Trophoblast cell (in vitro differentiated cells and primary cell): ENCODE results near the gene IHH.
A peak's percentile ranks its signal among the peaks of the same experiment; 100 is the strongest.

Experiments used
- DNase-seq, 2 donors: peaks; one replicate each; pipeline ENCODE4 v3.0.0-alpha.2; 2016
- H2AFZ ChIP-seq: 2 replicates; pipeline ENCODE4 v1.6.1; 2013; ENCODE audit warnings: low read length, moderate library complexity, mild to moderate bottlenecking; ENCODE audit not compliant: insufficient read depth, poor library complexity
- H2AK5ac ChIP-seq: 2 replicates; pipeline ENCODE4 v1.6.1; 2013; ENCODE audit warnings: mild to moderate bottlenecking, low read length
- H2BK120ac ChIP-seq: 2 replicates; pipeline ENCODE4 v1.6.1; 2013; ENCODE audit warnings: low read length, mild to moderate bottlenecking, moderate library complexity; ENCODE audit not compliant: insufficient read depth, poor library complexity
- H2BK12ac ChIP-seq: 2 replicates; pipeline ENCODE4 v1.6.1; 2013; ENCODE audit warnings: mild to moderate bottlenecking, low read length, moderate library complexity
- H2BK5ac ChIP-seq: 2 replicates; pipeline ENCODE4 v1.6.1; 2013; ENCODE audit warnings: low read length, low read depth, moderate library complexity, mild to moderate bottlenecking; ENCODE audit not compliant: poor library complexity
- H3K14ac ChIP-seq: 2 replicates; pipeline ENCODE4 v1.6.1; 2013; ENCODE audit warnings: mild to moderate bottlenecking, low read length
- H3K18ac ChIP-seq: 2 replicates; pipeline ENCODE4 v1.6.1; 2013; ENCODE audit warnings: mild to moderate bottlenecking, low read length
- H3K23ac ChIP-seq: 2 replicates; pipeline ENCODE4 v1.6.1; 2013; ENCODE audit warnings: low read length
- H3K27ac ChIP-seq: 2 replicates; pipeline ENCODE4 v1.5.1; 2013; ENCODE audit warnings: low read depth, mild to moderate bottlenecking, inconsistent platforms, low read length, moderate library complexity
- H3K27me3 ChIP-seq: 2 replicates; pipeline ENCODE4 v1.6.1; 2013; ENCODE audit warnings: inconsistent platforms, mild to moderate bottlenecking, low read length, moderate library complexity; ENCODE audit not compliant: insufficient read depth
- H3K36me3 ChIP-seq, 2 experiments: 1 replicate in 1 of 2; 2 replicates in 1 of 2; pipeline ENCODE4 v1.6.1; 2013; ENCODE audit warnings: low read length in 2 of 2, mild to moderate bottlenecking in 2 of 2, moderate library complexity in 1 of 2; ENCODE audit not compliant: insufficient read depth in 2 of 2, control insufficient read depth in 1 of 2
- H3K4ac ChIP-seq: 2 replicates; pipeline ENCODE4 v1.6.1; 2013; ENCODE audit warnings: low read depth, mild to moderate bottlenecking, low read length, moderate library complexity
- H3K4me1 ChIP-seq, 2 experiments: 1 replicate in 1 of 2; 2 replicates in 1 of 2; pipeline ENCODE4 v1.6.1; 2013; ENCODE audit warnings: low read length in 2 of 2, mild to moderate bottlenecking in 2 of 2, moderate library complexity in 1 of 2; ENCODE audit not compliant: insufficient read depth in 2 of 2, control insufficient read depth in 1 of 2
- H3K4me2 ChIP-seq: 2 replicates; pipeline ENCODE4 v1.6.1; 2013; ENCODE audit warnings: inconsistent platforms, mild to moderate bottlenecking, low read length, moderate library complexity
- H3K4me3 ChIP-seq: 2 replicates; pipeline ENCODE4 v1.5.1; 2013; ENCODE audit warnings: mild to moderate bottlenecking, low read depth, low read length, inconsistent platforms
- H3K79me1 ChIP-seq: one replicate; pipeline ENCODE4 v1.6.1; 2013; ENCODE audit warnings: low read length
- H3K79me2 ChIP-seq: 2 replicates; pipeline ENCODE4 v1.6.1; 2013; ENCODE audit warnings: low read length, mild to moderate bottlenecking; ENCODE audit not compliant: control insufficient read depth, insufficient read depth, poor library complexity
- H3K9ac ChIP-seq: 2 replicates; pipeline ENCODE4 v1.6.1; 2013; ENCODE audit warnings: mild to moderate bottlenecking, low read length
- H3K9me3 ChIP-seq: 2 replicates; pipeline ENCODE4 v1.6.1; 2013; ENCODE audit warnings: low read depth, mild to moderate bottlenecking, control low read depth, inconsistent platforms, low read length; ENCODE audit not compliant: insufficient read depth
- H4K12ac ChIP-seq: 2 replicates; pipeline ENCODE4 v1.6.1; 2013; ENCODE audit warnings: low read depth, mild to moderate bottlenecking, low read length, moderate library complexity
- H4K8ac ChIP-seq: 2 replicates; pipeline ENCODE4 v1.6.1; 2013; ENCODE audit warnings: low read depth, mild to moderate bottlenecking, low read length, moderate library complexity
- H4K91ac ChIP-seq: one replicate; pipeline ENCODE4 v1.6.1; 2013; ENCODE audit warnings: low read depth, mild to moderate bottlenecking, low read length, moderate library complexity
- WGBS: extraction: QIAGEN DNeasy Blood & Tissue Kit; methylation state at CpG from one replicate; pipeline ENCODE4 v1.1.7; 2013; ENCODE audit warnings: missing lambda C conversion rate; ENCODE audit not compliant: insufficient read length, insufficient coverage; ENCODE audit errors: extremely low coverage; 5-methylcytosine and 5-hydroxymethylcytosine counted together

Gene IHH

GRCh38 chr2:219076253-219076652, 15.5 kb upstream of the IHH start:
- Histone ChIP-seq H2AK5ac (no peak overlapping the region), H3K79me2 (no peaks in the 10 kb centered on the region), H2AFZ (no peak overlapping the region), H4K12ac (no peak overlapping the region), H3K14ac (no peak overlapping the region), H3K4me3 (no peak overlapping the region), H3K4ac (no peak overlapping the region), H3K23ac (no peak overlapping the region), H3K27ac (no peak overlapping the region), H4K8ac (no peak overlapping the region), H4K91ac (no peak overlapping the region), H3K4me2 (no peak overlapping the region), H3K18ac (no peak overlapping the region), H2BK12ac (no peak overlapping the region), H3K79me1 (no peaks in the 10 kb centered on the region), H3K9me3 (no peaks in the 10 kb centered on the region), H3K36me3 (peaks cover 0 to 3% of the 10 kb centered on the region in 2 experiments), H3K27me3 (no peaks in the 10 kb centered on the region), H3K4me1 (no peaks in the 10 kb centered on the region), H2BK5ac (no peak overlapping the region), H2BK120ac (no peak overlapping the region), H3K9ac (no peak overlapping the region)
- WGBS = no CpG with 5 or more reads among the region's 3 CpGs
- no peak for DNase-seq

GRCh38 chr2:219073413-219074129, 12.8 kb upstream of the IHH start:
- Histone ChIP-seq H2BK5ac (no peak overlapping the region), H3K18ac (no peak overlapping the region), H3K4me3 (no peak overlapping the region), H4K8ac (no peak overlapping the region), H3K4me1 (no peaks in the 10 kb centered on the region), H2AFZ (no peak overlapping the region), H2BK120ac (no peak overlapping the region), H3K9ac (no peak overlapping the region), H2BK12ac (no peak overlapping the region), H3K9me3 (no peaks in the 10 kb centered on the region), H3K27ac (no peak overlapping the region), H2AK5ac (no peak overlapping the region), H3K23ac (no peak overlapping the region), H3K4ac (no peak overlapping the region), H3K27me3 (no peaks in the 10 kb centered on the region), H3K79me1 (no peaks in the 10 kb centered on the region), H4K91ac (no peak overlapping the region), H3K4me2 (no peak overlapping the region), H4K12ac (no peak overlapping the region), H3K14ac (no peak overlapping the region), H3K36me3 (peaks cover 0 to 3% of the 10 kb centered on the region in 2 experiments), H3K79me2 (no peaks in the 10 kb centered on the region)
- DNase-seq = peak in 1 of 2 donors; percentile 56
- WGBS = no CpG with 5 or more reads among the region's 14 CpGs

GRCh38 chr2:219072741-219073250, 12.1 kb upstream of the IHH start:
- Histone ChIP-seq H3K27ac (no peak overlapping the region), H3K4me2 (no peak overlapping the region), H3K18ac (no peak overlapping the region), H3K79me1 (no peaks in the 10 kb centered on the region), H2BK120ac (no peak overlapping the region), H3K9me3 (no peaks in the 10 kb centered on the region), H4K8ac (no peak overlapping the region), H3K27me3 (no peaks in the 10 kb centered on the region), H3K23ac (no peak overlapping the region), H3K4ac (no peak overlapping the region), H4K91ac (no peak overlapping the region), H2BK5ac (no peak overlapping the region), H3K4me3 (no peak overlapping the region), H3K4me1 (no peaks in the 10 kb centered on the region), H3K9ac (no peak overlapping the region), H2AK5ac (no peak overlapping the region), H4K12ac (no peak overlapping the region), H3K14ac (no peak overlapping the region), H3K36me3 (peaks cover 0 to 3% of the 10 kb centered on the region in 2 experiments), H3K79me2 (no peaks in the 10 kb centered on the region), H2BK12ac (no peak overlapping the region), H2AFZ (no peak overlapping the region)
- WGBS = no CpG with 5 or more reads among the region's 9 CpGs
- no peak for DNase-seq

- no peak overlapping the region for H3K27ac ChIP-seq
- no peak for DNase-seq
- H2BK120ac ChIP-seq = no peak overlapping the region
- no CpG with 5 or more reads among the region's 6 CpGs for WGBS
- no peak overlapping the region for H3K4me3 ChIP-seq
- no peak overlapping the region for H2AFZ ChIP-seq
- H3K4ac ChIP-seq = no peak overlapping the region
- no peak overlapping the region for H4K91ac ChIP-seq
- no peaks in the 10 kb centered on the region for H3K79me1 ChIP-seq
- no peak overlapping the region for H3K4me2 ChIP-seq
- H4K12ac ChIP-seq = no peak overlapping the region
- H3K18ac ChIP-seq = no peak overlapping the region
- no peaks in the 10 kb centered on the region for H3K79me2 ChIP-seq
- no peaks in the 10 kb centered on the region for H3K4me1 ChIP-seq
- no peaks in the 10 kb centered on the region for H3K27me3 ChIP-seq
- no peak overlapping the region for H2AK5ac ChIP-seq
- no peak overlapping the region for H3K14ac ChIP-seq
- H2BK12ac ChIP-seq = no peak overlapping the region
- H3K36me3 ChIP-seq = no peaks in the 10 kb centered on the region
- no peak overlapping the region for H3K23ac ChIP-seq
- no peaks in the 10 kb centered on the region for H3K9me3 ChIP-seq
- no peak overlapping the region for H3K9ac ChIP-seq
- H4K8ac ChIP-seq = no peak overlapping the region
- no peak overlapping the region for H2BK5ac ChIP-seq
Observed at GRCh38 chr2:219071131-219071816, 10.6 kb upstream of the IHH start.
